Activated gamma-delta T cell treated with anti-CD3 and anti-CD28 coated beads, Interleukin-2, amount 50 U/mL, for 16 hours (primary cell): ENCODE results near the gene WBP1.

Source experiments
- DNase-seq: peaks from one replicate; pipeline ENCODE4 v3.0.0-alpha.2; 2020; ENCODE audit warnings: low read depth

Gene WBP1

GRCh38 chr2:74502720-74503505 is 44.7 kb downstream of the WBP1 start:
- no peak for DNase-seq

- DNase-seq = no peak
Measured at GRCh38 chr2:74503506-74504475, 45.6 kb downstream of the WBP1 start.

DNA sequence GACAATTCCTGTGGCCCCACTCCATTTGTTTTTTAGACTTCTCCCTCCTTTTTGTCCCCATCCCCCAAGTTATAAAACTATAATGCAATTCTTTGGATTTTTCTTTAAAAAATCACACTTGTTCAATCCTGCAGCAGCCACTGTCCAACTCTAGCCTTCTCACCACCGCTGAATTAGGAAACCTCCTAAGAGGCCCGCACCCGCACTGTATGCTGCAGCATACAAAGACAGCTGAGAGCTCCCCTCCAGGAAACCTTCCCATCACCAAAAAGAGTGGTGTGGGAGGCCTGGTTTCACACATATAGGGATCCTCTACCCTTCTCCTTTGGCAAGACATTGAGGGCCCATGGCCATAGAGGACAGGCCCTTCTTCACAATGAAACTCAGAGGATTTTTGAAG is 46.4 kb downstream of the WBP1 start:
- DNase-seq = no peak

DNA sequence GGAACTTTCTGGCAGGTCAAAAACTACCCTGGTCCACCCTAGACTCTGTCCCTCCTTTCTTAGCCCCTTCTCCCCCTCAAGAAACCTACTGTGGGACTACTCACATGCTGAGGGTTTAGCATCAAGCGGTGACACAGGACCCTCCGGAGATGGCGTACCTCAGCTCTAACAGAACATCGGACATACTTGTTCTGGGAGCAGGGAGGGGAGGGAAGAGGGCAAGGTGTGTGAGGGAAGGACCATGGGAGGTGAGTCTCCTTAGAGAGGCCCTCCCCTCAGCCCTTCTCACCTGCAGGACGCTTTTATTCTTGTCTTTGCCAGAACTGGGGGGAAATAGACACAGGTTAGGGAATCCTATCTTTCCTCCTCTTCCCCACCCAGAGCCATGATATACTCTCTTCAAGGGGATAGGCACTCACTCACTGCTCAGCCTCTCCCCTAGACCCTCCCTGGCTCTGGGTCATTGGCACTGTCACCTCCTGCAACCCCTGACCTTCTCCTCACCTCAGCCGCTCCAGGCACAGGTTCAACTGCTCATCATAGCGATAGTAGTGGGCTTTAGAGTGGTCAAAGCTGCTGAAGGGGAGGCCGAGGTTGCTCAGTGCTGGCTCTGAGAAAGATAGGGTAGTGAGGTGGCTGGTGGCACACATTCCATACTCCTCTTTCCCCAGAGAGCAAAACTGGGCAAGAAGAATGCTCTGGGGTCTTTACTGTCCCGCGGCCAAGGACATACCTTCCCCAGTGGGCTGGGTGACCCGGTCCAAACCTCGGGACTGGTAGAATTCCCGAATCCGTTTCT is 47.4 kb downstream of the WBP1 start:
- no peak for DNase-seq

- DNase-seq = peak; percentile 98
Measured at GRCh38 chr2:74507145-74507925, 49.1 kb downstream of the WBP1 start, which contains the start of gene PCGF1. Gene PCGF1, minus strand, starts transcription at chr2:74507695. Its CDS starts 27 bp downstream, at chr2:74507668.

DNA sequence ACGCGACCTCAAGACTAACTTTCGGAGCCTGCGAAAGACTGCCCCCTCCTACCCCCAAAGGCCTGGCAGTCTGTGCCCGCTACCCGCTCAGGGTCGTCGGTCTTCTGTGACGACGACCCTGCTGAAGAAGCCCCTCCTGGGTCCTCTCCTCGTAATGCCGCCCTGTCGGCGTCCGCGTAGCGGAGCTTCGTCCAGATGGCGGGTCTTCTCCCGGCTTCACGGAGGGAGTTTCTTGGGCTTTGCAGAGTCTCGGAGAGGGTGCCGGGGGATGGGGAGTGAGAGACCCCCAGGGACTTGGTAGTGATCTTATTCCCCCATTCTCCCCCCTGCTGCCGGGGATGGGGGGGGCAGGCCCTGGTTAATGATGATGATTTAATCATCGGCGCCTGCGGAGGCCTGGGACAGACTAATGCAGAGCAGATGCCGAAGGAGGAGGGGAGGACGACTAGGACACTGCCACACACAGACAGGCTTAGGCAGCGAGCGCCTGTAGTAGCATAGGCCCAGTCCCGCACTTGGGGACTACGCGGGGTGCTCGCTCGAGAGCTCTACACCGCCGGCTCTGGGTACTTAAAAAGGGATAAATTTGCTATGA is 49.8 kb downstream of the WBP1 start:
- DNase-seq = no peak

- DNase-seq = no peak
Measured at GRCh38 chr2:74510272-74510671, 52.0 kb downstream of the WBP1 start.
